ENCODE results near the gene TMEM35A. TPM values are rescaled to one million over a fixed set of nuclear protein-coding genes. Genes with fewer than 3 reads are reported as not detected.

TMEM35A gene
- total RNA-seq: 1.8 and 2.9 TPM in 2 replicates

GRCh38 chrX:101078716-101079598 lies at the start of gene TMEM35A:
Gene TMEM35A (plus strand): TSS chrX:101078879. CDS start chrX:101079003, 124 bp downstream.

GRCh38 chrX:101051549-101052302 lies 27.0 kb upstream of the TMEM35A start, which contains the start of gene TRMT2B:
Gene TRMT2B (minus strand): TSS chrX:101052111. CDS start chrX:101042289, 9,822 bp downstream.

GRCh38 chrX:101097546-101098453 lies 19.1 kb downstream of the TMEM35A start, which contains the start of gene CENPI:
Gene CENPI (plus strand): TSS chrX:101098204. CDS start chrX:101101071, 2,867 bp downstream.

Other genes starting within 250 kb of the TMEM35A start
- gene NOX1, start 204.5 kb upstream of the TMEM35A start, total RNA-seq: not detected in 2 replicates
- gene XKRX, start 150.0 kb upstream of the TMEM35A start, total RNA-seq: under 0.01 and 0.29 TPM in 2 replicates
- gene ARL13A, start 109.2 kb upstream of the TMEM35A start, total RNA-seq: not detected in 2 replicates
- gene TRMT2B, start 26.8 kb upstream of the TMEM35A start, total RNA-seq: 21.2 and 26.7 TPM in 2 replicates
- 7.5 and 17.7 TPM in 2 replicates for gene CENPI, start 19.3 kb downstream of the TMEM35A start, total RNA-seq
- 0.33 and 0.48 TPM in 2 replicates for gene DRP2, start 140.9 kb downstream of the TMEM35A start, total RNA-seq
- 0.33 and 0.38 TPM in 2 replicates for gene TAF7L, start 212.5 kb downstream of the TMEM35A start, total RNA-seq

Data from vein endothelial cell (primary cell).